ENCODE data around the gene GOLGB1.
"Not testable (repeated sequence)": the region's sequence is repeated elsewhere in the genome, so short reads cannot be mapped to it uniquely, and the experiment has no call there.

Gene GOLGB1, protein sequence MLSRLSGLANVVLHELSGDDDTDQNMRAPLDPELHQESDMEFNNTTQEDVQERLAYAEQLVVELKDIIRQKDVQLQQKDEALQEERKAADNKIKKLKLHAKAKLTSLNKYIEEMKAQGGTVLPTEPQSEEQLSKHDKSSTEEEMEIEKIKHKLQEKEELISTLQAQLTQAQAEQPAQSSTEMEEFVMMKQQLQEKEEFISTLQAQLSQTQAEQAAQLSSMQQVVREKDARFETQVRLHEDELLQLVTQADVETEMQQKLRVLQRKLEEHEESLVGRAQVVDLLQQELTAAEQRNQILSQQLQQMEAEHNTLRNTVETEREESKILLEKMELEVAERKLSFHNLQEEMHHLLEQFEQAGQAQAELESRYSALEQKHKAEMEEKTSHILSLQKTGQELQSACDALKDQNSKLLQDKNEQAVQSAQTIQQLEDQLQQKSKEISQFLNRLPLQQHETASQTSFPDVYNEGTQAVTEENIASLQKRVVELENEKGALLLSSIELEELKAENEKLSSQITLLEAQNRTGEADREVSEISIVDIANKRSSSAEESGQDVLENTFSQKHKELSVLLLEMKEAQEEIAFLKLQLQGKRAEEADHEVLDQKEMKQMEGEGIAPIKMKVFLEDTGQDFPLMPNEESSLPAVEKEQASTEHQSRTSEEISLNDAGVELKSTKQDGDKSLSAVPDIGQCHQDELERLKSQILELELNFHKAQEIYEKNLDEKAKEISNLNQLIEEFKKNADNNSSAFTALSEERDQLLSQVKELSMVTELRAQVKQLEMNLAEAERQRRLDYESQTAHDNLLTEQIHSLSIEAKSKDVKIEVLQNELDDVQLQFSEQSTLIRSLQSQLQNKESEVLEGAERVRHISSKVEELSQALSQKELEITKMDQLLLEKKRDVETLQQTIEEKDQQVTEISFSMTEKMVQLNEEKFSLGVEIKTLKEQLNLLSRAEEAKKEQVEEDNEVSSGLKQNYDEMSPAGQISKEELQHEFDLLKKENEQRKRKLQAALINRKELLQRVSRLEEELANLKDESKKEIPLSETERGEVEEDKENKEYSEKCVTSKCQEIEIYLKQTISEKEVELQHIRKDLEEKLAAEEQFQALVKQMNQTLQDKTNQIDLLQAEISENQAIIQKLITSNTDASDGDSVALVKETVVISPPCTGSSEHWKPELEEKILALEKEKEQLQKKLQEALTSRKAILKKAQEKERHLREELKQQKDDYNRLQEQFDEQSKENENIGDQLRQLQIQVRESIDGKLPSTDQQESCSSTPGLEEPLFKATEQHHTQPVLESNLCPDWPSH (N-terminal part only)

DNA sequence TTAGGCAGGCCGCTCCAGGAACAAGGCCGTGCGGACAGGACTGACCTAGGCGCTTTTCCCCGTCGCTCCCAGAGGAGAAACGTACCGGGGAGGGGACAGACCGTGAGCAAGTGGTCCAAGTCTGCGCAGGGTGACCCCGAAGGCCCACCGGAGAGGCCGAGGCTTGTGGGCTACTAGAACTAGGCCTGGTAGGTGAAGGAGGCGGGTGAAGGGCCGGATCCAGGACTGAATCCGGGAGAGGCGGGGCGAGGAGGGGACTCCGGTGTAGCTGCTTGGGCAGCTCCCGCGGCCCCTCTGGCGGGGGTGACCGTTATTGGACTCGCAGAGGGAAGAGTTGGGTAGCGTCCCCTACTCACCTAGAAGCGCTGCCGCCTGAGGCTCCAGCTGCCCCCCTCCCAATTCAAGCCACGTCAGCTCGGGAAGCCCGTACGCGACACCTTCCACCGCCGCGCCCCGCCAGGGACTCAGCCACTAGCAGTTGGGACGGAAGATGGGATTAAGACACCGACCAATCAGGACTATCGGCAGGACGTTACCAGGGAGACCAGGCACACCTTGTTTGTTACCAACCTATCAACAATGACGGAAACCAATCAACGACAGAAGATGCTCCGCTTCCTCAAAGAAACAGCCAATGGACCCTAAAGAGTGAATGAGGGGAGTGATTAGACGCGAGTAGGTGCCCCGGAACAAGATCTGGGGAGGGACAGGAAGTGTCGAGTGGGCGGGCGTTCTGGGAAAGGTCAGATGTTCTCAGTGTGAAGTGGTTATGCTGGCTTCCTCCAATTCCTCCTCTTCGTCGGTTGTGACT, at the start of gene GOLGB1:
Gene GOLGB1 (minus strand): TSS at position 466 of the 811 bp plus-strand sequence. CDS start 18,770 bp downstream, outside the sequence.
- peak; percentile 100 for DNase-seq

DNA sequence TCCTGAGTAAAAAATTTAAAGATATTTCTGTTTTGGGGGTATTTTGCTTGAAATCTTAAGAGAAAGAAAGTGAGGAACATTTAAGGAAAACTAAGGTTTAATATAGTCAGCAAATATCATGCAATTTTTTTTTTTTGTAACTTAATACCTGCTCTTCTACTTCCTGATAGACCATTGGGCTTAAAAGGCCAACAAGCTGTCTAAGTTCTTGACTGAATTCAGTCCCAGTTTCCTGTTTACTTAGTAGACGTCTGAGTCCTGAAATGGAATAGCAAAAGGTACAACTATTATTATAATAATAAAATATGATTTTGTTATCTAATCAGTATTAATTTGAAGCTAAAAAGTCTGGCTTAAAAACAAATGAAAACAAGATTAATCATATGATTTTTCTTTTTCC, 47.4 kb upstream of the GOLGB1 start:
- no peak for DNase-seq

DNA sequence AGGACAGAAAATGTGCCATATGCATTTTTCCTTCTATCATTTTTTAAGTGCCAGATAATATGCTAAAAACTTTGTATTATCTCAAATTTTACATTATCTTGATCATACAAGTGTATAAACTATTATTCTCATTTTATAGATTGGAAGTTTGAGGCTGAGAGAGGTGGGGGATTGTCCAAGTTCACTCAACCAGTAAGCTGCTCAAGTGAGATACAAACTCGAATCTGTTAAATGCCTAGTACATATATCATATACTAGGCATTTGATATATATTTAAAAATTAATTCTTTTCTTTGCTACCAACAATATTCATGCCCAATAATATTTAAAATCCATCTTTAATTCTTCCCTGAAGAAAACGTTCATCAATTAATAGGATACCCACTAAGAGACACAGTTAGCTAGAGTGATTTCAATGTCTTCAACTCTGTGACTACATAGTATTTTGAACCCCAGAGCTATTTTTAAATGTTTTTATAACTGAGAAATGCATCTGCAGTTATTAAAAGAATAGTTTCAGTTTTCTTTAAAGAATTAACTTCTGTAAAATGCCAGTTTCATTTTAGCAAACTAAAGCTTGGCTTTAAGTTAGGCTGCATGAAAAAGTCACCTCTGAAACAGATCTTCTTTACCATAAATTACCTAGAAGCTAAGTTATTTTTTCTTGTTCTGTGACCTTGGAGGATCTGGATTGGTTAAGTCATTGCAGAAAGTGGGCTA, 44.9 kb upstream of the GOLGB1 start:
- no peak for DNase-seq

DNA sequence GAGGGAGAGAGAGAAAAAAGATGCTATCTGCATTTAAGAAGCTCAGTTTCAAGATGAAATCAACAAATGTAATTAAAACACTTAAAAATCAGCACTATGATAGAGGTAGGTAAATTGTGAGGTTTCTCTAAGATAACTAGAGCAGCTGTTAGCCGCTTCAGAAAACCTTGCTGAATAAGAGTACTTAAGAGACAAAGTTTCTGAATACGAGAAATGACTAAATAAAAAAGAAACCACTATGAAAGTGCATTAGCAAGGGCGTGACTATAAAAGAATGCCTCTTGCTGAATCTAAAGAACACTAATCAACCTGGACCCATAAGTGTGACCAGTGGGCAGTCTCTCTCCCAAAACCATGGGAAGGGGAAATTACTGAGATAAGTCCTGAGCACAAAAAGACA, 43.5 kb upstream of the GOLGB1 start:
- DNase-seq: no peak

DNA sequence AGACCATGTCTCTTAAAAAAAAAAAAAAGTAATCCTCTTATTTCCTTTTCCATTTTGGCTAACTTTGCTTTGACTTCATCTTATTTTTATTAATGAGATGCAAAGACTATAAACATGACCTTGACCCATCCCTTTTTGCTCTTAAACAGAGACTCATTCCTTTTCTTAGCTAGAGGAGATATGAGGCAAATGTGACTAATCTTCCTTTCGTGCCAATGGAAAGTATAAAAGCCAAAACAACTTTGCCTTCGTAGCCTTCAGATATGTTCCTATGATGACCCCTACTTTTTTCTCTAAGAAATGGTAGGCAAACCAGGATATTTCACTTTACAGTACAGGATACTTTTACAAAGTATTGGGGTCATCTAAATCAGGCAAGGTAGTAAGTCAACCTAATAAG, 36.9 kb upstream of the GOLGB1 start:
- DNase-seq: no peak

DNA sequence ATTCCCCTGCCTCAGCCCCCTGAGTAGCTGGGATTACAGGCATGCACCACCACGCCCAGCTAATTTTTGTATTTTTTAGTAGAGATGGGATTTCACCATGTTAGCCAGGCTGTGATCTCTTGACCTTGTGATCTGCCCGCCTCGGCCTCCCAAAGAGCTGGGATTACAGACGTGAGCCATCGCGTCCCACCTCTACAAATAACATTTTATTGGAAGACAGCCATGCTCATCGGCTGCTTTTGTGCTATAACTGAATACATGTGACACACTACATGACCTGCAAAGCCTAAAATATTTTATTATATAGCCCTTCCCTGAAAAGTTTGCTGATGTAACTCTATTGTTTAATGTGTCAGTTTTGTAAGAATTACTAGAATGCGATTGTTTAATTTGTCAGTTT, 33.2 kb upstream of the GOLGB1 start:
- DNase-seq: not testable (repeated sequence)

DNA sequence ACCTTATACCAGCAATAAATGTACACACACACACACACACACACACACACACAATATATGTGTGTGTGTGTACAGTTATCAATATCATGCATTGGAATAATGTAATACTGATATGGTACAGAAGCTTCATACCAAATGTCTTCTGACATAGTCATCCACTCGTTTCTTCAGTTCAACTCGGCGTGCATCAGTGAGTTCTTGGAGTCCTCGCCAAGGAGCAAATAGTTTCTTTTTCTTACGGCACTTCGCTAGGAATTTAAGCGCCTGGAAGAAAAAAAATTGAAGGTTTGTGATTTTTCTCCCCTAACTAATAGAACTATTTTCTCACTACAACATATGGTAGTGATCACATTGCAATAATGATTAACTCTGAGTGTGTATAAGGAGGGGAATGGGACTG, 32.1 kb upstream of the GOLGB1 start:
- DNase-seq: no peak

DNA sequence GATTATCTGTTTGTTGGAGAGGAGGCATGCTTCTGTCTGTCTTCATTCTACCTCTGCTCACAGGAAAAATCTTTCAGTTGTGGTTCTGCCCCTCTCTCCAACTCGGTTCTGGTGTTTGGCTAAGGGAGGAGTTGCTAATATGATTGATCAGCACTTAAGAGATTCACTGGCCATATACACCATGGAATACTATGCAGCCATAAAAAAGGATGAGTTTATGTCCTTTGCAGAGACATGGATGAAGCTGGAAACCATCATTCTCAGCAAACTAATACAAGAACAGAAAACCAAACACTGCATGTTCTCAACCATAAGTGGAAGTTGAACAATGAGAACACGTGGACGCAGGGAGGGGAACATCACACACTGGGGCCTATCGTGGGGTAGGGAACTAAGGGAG, 25.6 kb upstream of the GOLGB1 start:
- not testable (repeated sequence) for DNase-seq

DNA sequence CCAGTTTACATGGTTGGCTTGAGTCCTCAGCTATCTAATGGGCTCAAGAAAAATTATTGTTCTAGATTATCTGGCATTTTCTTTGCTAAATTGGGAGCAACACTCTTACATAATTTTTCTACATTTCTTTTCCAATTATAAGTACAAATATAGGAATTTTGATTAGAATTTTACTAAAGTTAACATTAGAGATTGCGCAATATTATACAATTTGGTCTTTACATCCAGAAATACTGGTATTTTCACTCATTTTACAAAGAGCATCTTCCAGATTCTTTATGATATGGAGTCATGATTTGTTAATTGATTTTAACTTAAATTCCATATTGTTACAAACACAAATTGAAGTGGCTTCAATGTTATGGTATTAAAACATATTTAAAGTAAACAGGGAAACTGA, 19.7 kb upstream of the GOLGB1 start:
- DNase-seq: no peak

DNA sequence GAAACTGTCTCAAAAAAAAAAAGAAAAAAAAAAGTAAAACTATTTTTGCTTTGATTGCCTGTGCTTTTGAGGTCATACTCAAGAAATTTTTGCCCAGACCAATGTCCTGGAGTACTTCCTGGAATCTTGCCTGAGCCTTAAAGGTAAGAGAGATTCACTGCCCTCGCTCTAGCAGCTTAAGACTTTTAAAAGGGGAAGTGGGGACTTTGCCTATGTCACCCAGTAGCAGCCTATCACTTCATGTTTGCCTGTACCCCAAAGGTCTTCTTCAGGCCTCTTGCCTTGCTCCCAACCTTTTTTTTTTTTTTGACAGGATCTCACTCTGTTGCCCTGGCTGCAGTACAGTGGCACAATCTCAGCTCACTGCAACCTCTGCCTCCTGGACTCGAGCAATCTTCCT, 18.9 kb upstream of the GOLGB1 start:
- no peak for DNase-seq

DNA sequence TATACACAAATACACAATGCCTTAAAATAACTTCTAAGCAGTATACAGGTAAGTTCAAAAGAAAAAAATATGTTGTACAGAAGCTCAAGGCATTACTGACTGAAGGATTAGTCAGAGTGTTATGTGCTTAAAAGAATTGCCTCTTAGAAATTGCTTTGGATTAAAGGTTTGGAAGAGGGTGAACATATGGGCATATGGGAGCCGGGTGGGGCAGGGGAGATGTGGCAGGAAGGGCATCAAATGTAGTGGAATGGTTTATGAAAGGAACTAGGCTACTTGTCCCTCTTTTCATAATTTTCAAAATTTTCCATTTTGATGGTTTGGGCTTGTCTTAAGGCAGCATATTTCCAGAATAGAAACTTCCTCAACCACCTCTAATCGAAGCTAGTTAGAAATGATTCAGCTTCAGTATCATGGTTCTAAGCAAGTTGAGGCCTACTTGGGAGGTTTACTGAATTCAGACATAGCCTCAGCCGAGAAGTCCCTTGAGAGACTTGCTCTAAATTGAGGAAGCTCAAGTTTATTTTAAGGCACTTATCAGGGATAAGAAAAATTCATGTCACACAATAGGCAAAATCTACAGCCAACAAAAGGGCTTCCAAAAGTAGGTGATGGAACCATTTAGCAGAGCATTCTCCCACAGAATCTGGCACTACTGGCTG, 10.1 kb upstream of the GOLGB1 start:
- DNase-seq: no peak

DNA sequence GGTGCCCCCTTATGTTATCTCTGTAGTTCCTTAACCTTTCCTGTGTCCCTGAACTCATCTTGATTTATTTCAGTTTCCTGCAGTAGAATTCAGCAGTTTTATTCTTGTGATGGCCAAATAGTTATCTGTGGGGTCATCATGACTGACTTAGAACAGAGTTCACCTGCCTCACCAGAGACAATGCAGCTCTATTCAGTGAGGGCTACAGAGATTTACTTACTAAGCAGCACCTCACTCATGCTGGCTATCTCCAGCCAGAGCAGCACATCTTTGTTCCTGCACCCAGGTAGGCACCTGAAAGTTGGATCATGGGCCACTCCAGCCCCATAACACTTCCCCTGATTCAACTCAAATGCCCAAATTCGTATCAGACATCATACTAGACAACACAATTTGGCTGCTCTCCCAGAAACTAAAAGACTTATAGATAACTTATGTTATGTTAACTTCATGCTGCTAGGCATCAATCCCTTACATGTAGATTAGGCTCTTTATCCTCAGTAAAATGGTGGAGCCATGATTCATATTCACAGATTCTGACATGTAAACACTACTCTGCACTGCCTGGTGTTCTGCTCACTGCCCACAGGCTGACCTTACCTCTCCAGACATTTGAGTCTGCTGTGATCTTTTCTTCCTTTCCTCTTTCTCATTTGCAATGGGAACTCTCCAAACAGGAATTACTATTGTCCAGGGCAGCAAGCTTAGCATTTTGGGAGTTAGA, 9.3 kb upstream of the GOLGB1 start:
- peak; percentile 35 for DNase-seq

DNA sequence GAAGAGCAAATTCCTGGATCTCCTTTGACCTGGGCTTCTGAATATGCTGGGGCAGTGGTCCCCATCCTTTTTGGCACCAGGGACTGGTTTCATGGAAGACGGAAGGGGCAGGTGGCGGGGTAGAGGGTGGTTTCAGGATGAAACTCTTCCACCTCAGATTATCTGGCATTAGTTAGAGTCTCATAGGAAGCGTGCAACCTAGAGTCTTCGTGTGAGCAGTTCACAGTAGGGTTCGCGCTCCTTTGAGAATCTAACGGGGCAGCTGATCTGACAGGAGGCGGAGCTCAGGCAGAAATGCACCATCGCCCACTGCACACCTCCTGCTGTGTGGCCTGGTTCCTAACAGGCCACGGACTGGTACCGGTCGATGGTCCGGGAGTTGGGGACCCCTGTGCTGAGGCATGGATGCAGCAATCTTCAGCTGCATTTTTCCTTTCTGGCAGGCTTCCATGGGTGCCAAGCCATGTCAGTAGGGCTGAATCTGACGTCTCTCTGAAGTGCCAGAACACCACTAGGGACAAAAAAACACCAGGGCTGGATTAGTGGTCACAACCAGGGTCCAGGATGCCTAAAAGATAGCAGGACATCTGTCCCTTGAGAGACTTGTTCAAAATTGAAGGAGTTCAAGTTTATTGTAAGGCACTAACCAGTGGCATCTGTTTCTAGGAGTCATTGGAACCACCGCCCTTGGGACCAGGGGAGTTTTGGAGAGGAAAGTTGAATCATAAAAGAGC, 8.4 kb upstream of the GOLGB1 start:
- no peak for DNase-seq

DNA sequence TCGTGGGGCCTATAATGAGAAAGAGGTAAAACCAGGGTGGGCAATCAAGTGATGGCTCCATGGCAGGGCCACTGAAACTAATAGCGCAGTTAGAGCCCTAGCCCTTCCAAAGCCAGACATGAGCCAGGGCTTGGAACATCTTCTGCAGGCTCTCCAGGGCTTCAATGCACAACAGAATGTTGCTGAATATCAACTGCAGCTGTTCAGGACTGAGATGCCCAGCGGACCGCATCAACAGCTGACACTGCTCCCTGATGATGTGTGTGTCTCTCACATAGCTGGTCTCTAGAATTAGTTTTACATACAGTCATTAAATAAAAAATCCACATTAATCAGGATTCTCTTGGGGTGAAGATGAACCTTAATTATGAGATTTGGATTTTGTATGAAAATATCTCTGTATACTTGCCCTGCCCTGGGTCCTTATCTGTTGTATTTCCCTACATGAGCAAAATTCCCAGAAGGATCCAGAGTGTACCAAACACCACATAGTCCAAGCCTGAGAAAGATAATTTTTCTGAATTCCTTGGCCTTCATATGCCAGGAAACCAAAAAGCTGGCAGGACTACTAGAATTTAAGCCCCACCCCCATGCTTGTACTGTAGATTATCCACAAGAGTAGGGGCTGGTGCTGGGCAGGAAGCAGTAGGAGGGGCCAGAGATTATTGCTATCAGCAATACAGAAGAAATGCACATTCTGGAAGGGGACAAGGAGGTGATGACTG, 7.7 kb upstream of the GOLGB1 start:
- DNase-seq: peak; percentile 51

DNA sequence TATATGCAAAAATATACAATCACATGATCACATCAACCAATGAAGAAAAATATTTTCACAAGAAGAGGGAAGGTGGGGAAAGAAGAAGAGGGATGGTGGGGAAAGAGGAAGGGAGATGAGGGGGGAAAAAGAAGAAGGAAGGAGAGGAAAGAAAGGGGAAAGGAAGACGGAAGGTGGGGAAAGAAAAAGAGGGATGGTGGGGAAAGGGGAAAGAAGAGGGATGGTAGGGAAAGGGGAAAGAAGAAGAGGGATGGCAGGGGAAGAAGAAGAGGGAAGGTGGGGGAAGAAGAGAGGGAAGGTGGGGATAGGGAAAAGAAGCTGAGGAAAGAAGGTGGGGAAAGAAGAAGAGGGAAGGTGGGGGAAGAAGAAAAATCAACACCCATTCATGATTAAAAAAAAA, 3.2 kb upstream of the GOLGB1 start:
- DNase-seq: no peak

DNA sequence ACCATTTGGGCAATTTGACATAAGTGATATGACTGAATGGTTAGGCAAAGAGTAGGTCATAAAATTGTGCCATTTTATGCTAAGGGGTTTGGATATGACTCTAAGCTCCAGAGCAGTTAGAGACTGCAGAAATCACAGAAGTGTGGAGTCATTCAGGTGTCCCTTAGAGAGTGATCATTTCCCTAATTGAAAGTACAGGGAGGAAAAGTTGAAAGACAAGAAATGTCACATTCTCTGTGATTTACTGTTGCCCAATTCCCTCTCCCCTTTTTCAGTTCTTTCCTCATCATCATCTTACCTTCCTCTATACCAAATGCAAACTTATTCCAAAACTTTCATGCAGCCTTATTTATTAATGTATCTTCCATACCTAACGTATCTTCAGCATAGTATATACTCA, 2.7 kb upstream of the GOLGB1 start:
- DNase-seq: no peak

DNA sequence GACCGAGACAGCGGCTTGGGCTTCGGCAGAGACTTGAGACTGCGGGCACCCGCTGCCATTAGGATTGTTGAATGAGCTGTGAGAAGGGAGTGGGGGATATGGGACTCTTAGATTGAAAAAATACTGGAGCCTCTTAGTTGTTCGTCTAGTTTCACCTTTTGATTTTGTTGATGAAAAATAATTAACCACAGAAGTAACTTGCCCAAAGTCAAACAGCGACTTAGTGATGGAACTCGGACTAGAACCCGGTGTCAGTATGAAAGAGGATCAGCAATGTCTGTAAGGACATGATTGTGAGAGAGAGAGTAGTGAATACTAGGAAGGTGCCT, 510 bp upstream of the GOLGB1 start:
- no peak for DNase-seq

DNA sequence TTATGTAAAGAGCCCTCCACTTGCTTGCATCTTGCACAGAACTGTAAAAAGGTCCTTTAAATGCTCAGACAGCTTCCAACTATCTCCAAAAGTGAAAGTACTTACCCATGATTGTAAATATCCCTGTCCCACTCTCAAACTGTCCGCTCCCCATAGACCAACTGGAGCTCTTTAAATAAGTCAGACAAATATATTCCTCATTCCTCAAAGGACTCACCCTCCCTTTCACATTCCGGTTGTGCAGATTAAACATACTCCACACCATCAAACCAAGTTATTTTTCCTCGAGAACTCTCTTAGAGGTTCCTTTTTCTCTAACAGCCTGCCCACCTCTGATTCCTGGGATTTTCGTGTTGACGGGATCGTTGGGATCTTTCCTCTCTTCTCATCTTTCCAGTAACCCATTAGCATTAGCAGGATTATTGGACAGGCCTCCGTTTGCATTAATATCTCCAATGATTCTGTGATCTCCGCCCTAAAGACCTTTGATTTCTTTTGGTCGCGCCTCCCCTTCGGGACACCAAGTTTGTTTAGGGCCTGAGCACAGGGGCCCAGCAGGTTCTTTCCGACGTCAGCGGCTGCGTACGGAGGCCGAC, 763 bp downstream of the GOLGB1 start:
- DNase-seq: peak; percentile 59

DNA sequence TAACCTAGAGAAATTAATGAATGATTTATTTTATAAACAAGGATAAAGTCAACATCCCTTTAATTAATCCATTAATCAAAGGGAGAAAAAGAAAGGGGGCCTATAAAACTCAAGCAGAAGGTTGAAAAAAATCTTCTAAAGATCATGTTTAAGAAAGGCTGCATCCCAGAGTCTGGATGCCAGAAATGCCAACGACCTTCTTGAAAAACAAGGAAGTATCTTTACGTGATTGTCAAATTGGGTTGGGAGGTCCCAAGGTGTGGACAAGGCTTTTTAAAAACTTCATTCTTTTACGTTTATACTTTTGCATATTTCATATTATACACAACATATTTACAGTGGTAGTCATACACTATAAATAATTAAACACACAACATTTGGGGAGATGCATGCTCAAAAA, 1.6 kb downstream of the GOLGB1 start:
- no peak for DNase-seq
